Activated T-helper 1 cell treated with anti-CD3 and anti-CD28 coated beads, Interleukin-2, amount 50 U/mL, for 16 hours (primary cell): ENCODE measurements around the gene C7orf25.
A peak's percentile ranks its signal among the peaks of the same experiment; 100 is the strongest.

ENCODE experiments used
- DNase-seq, 2 donors: peaks; one replicate each; pipeline ENCODE4 v3.0.0-alpha.2; 2020; ENCODE audit warnings: low read depth in 1 of 2, low spot score in 1 of 2

Gene C7orf25

GRCh38 chr7:42911454-42912447 lies at the start of gene C7orf25:
Gene C7orf25 (minus strand): TSS chr7:42912070. CDS start chr7:42910900, 1,170 bp downstream.
- peak; percentile 88 to 91 for DNase-seq

DNA sequence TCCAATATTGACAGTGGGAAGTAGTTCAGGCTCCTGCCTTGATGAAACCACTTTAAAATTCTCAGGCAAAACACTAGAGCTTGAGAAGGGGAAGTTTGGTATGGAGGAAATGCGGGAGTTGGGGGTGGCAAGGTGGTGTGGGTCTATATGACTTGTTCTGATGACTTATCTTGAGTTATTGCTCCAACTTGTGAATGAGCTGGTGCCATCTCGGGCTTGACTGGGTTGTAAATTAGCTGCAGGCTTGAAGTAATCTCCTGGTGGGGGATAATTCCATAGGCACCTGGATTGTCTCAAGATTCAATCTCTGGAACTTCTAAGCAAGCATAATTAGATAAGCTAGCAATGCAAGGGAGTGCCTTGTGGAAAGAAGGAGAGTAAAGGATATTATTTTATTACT lies 49.3 kb upstream of the C7orf25 start:
- DNase-seq = no peak

DNA sequence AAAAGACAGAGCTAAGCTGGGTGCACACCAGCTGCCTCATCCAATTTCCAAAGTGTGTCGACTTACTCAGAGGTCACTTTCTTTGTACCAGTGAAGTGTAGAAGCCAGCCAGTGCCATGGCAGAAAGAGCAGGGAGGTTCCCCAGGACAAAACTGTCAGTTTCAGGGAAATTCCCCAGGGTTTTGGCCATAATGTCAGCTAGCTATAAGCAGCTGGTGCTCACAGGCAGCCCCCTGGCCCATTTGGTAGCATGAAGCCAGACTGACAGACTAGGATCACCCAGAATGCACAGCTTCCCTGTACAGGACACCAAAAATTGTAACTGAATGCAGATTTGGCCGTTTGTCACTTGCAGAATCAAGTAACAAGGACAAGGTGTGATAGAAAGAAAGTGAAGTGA lies 48.9 kb upstream of the C7orf25 start:
- no peak for DNase-seq

DNA sequence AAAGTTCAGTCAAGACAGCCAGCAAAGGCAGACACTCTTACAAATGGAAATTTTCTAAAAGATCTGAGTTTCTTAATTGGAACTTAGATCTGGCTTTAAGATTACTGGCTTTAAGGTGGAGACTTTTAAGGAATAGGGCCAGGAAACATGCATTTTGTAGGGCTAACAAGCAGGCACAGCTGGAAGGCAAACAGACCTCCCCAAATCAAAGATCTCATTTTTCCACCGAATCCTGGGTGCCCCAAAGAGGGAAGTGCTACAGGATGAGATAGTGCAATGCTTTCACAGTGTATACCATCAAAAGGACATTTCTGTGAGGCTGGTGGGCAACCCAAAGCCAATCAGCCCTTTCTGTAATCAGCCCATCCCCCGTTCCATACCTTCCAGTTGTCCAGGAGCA lies 47.7 kb upstream of the C7orf25 start:
- DNase-seq = no peak

DNA sequence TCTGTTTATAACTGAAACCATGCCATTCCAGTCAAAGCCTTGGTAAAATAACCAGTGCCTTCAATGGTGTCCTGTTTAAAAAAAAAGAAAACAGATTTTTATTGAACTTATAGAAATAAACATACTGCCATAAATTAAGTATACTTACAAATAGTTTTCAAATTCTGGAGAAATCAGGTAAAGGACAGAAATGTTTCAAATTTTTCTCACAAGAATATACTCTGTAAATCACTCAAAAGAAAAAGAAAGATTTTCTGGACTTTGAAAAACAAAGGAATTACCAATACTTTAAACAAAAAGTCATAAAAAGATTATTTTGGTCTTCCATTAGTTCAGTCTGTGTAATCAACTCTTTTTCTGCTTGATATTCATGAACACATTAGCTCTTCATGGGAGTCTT lies 44.2 kb upstream of the C7orf25 start:
- DNase-seq = no peak

DNA sequence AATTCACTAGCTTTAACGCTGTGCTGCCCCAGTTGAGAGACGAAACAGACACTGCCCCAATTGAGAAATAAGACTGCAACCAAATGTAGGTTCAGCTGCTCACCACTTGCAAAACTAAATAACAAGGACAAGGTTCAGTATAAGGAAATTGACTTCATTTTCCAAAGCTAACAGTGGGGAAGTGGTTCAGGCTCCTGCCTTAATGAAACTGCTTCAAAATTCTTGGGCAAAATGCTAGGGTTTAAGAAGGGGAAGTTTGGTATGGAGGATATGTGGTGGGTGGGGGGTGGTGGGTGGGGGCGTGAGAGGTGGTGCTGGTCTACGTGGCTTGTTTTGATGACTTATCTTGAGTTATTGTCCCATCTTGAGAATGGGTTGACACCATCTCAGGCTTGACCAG lies 42.1 kb upstream of the C7orf25 start:
- no peak for DNase-seq

GRCh38 chr7:42952328-42952727 lies 40.5 kb upstream of the C7orf25 start:
- no peak for DNase-seq

GRCh38 chr7:42950417-42950816 lies 38.5 kb upstream of the C7orf25 start:
- no peak for DNase-seq

GRCh38 chr7:42947521-42947920 lies 35.7 kb upstream of the C7orf25 start:
- DNase-seq = no peak

DNA sequence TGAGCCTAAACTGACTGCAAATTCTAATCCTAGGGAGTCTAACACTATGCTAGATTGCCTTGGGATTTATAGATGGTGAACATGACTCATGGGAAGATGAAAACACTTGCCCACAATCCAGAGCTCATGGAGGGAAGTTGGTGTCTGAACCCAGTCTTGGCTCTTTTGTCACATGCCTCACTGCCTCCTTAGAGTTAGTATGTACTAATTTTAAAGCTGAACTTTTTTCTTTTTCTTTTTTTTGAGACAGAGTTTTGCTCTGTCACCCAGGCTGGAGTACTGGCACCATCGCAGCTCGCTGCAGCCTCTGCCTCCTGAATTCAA lies 34.7 kb upstream of the C7orf25 start:
- DNase-seq = no peak

- DNase-seq = no peak
Observed at GRCh38 chr7:42945821-42946626, 34.2 kb upstream of the C7orf25 start.

- DNase-seq = peak; percentile 48 to 58
Observed at GRCh38 chr7:42940985-42941847, 29.3 kb upstream of the C7orf25 start.

GRCh38 chr7:42939457-42940240 lies 27.8 kb upstream of the C7orf25 start:
- DNase-seq = no peak

DNA sequence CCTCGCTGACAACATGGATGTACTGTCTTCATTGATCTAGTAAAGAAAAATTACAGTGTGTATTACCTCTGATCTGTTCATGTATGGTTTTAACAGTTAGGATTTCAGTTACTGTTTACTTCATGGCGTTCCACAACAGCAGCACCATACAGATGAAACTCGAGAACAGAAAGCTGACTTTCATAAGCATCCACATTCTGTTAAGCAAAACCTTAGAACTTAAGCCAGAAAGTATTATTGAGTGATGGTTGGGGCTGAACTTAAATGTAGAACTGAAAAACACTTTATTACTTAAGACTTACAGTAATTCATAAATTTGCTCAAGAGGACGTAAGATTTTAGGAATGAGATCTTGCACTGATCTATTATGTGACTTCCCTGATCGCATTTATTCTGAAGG lies 24.0 kb upstream of the C7orf25 start:
- no peak for DNase-seq

DNA sequence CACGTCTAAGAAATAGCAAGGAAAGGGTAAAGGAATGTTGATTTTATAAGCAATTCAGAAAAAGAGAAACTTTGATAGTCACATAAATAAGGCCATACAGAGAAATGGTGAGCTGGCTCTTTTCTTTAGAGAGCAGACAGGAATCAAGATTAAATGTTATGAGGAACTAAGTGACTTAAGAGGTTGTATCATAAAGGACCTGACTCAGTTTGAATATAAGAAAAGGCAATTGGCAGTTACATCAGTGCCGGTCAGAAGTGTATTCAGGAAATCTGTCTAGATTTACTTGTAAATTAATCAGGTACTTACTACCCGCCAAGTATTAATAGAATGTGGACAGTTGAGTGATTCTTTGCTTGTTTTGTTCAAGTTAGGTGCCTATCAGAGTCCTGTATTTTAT lies 22.4 kb upstream of the C7orf25 start:
- no peak for DNase-seq

- DNase-seq = no peak
Observed at GRCh38 chr7:42932811-42933591, 21.1 kb upstream of the C7orf25 start.

- DNase-seq = peak; percentile 84 to 90
Observed at GRCh38 chr7:42931834-42932651, 20.2 kb upstream of the C7orf25 start, which contains the start of the genes MRPL32 and PSMA2. Gene MRPL32 (plus strand): TSS chr7:42932376. CDS start chr7:42932387, 11 bp downstream. Gene PSMA2 (minus strand): TSS chr7:42932174. CDS start chr7:42932158, 16 bp downstream.

DNA sequence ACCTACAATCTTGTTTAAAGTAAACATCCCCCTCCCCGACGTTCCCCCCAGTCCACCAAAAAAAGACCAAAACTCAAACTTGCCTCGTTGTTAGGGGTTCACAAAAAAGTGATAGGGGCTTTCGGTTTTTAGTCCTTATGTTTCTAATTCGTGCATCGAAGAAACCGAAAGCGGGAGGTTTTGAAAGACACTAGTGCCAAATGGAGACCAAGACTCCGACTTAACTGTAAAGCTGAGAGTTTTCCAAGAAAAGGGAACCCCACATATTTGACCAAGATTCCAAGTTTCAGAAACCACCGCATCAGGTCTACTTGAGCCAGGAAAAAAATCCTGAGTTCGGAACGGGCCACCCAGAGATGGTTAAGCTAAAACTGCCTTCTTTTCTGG lies 19.6 kb upstream of the C7orf25 start:
- DNase-seq = no peak

GRCh38 chr7:42930889-42931288 lies 19.0 kb upstream of the C7orf25 start:
- no peak for DNase-seq
